ENCODE data around the gene PPFIA3. TPM values are rescaled to one million over a fixed set of nuclear protein-coding genes. Genes with fewer than 3 reads are reported as not detected.

PPFIA3 gene
- total and polyA plus RNA-seq, 9 donors, result 0.55 to 6.1 (median 3.2) TPM

DNA sequence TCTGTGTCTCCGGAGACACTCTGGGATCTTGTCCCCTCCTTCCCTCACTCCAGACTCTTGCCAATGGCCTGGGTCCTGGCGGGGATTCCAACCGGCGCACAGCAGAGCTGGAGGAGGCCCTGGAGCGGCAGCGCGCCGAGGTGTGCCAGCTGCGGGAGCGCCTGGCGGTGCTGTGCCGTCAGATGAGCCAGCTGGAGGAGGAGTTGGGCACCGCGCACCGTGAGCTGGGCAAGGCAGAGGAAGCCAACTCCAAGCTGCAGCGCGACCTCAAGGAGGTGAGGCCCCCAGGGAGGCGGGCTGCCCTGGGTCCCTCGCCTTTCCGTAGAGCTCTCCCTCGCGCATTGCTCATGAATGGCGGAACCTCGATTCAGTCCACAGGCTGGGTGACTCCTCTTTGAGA, 11.0 kb downstream of the PPFIA3 start:
- WGBS, 3 donors, result 92 to 95% (median 94%) methylated on average over 24 of the region's 24 CpGs
- H3K36me3 ChIP-seq, result no peaks in the 10 kb centered on the region
- H3K27ac ChIP-seq, result no peak overlapping the region
- H3K9me3 ChIP-seq, result no peaks in the 10 kb centered on the region
- TF ChIP-seq, protein P1, sequence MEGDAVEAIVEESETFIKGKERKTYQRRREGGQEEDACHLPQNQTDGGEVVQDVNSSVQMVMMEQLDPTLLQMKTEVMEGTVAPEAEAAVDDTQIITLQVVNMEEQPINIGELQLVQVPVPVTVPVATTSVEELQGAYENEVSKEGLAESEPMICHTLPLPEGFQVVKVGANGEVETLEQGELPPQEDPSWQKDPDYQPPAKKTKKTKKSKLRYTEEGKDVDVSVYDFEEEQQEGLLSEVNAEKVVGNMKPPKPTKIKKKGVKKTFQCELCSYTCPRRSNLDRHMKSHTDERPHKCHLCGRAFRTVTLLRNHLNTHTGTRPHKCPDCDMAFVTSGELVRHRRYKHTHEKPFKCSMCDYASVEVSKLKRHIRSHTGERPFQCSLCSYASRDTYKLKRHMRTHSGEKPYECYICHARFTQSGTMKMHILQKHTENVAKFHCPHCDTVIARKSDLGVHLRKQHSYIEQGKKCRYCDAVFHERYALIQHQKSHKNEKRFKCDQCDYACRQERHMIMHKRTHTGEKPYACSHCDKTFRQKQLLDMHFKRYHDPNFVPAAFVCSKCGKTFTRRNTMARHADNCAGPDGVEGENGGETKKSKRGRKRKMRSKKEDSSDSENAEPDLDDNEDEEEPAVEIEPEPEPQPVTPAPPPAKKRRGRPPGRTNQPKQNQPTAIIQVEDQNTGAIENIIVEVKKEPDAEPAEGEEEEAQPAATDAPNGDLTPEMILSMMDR (IDR thresholded peaks at IDR 0.05), result no peak
- TF ChIP-seq EP300 (IDR thresholded peaks at IDR 0.05), result no peak
- TF ChIP-seq POLR2A (IDR thresholded peaks at IDR 0.05), result no peak
- H3K27me3 ChIP-seq, result no peaks in the 10 kb centered on the region
- intact Hi-C loops (cut with DNase I), result no loop called here
- no peak overlapping the region for H3K4me3 ChIP-seq
- peaks cover 12% of the 10 kb centered on the region for H3K4me1 ChIP-seq (ENCODE audit: insufficient read depth)
- no peak for DNase-seq

DNA sequence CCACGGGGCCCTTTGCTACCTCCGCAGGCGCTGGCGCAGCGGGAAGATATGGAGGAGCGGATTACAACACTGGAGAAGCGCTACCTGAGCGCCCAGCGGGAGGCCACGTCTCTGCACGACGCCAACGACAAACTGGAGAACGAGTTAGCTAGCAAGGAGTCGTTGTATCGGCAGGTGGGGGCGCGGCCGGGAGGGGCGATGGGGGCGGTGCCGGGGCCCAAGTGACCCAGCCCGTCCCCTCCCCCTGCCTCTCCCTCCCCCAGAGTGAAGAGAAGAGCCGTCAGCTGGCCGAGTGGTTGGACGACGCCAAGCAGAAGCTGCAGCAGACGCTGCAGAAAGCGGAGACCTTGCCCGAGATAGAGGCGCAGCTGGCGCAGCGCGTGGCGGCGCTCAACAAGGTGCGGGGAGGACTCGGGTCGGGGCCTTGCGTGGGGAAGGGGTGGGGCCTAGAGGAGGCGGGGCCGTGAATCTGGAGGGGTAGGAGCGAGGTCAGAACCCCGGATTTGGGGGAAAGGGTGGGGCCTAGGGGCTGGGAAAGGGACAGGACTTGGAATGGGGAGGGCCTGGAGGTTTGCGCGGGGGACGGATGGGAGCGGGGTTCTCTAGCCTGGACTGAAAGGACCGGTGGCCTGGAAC, 13.7 kb downstream of the PPFIA3 start:
- DNase-seq, result peak in 3 of 5 donors; percentile 50 to 57 (median 50)
- Histone ChIP-seq H3K4me1 (ENCODE audit: insufficient read depth) (peaks cover 10% of the 10 kb centered on the region), H3K27ac (no peak overlapping the region), H3K4me3 (peak overlapping the region; percentile 23), H3K9me3 (no peaks in the 10 kb centered on the region), H3K27me3 (no peaks in the 10 kb centered on the region), H3K36me3 (no peaks in the 10 kb centered on the region)
- 14 to 21% (median 18%) methylated on average over 49 of the region's 49 CpGs for WGBS, 3 donors
- intact Hi-C loops (cut with DNase I), result no loop called here
- TF ChIP-seq, protein P1 (IDR thresholded peaks at IDR 0.05), result no peak
- TF ChIP-seq POLR2A (IDR thresholded peaks at IDR 0.05) (no peak), EP300 (IDR thresholded peaks at IDR 0.05) (no peak)

DNA sequence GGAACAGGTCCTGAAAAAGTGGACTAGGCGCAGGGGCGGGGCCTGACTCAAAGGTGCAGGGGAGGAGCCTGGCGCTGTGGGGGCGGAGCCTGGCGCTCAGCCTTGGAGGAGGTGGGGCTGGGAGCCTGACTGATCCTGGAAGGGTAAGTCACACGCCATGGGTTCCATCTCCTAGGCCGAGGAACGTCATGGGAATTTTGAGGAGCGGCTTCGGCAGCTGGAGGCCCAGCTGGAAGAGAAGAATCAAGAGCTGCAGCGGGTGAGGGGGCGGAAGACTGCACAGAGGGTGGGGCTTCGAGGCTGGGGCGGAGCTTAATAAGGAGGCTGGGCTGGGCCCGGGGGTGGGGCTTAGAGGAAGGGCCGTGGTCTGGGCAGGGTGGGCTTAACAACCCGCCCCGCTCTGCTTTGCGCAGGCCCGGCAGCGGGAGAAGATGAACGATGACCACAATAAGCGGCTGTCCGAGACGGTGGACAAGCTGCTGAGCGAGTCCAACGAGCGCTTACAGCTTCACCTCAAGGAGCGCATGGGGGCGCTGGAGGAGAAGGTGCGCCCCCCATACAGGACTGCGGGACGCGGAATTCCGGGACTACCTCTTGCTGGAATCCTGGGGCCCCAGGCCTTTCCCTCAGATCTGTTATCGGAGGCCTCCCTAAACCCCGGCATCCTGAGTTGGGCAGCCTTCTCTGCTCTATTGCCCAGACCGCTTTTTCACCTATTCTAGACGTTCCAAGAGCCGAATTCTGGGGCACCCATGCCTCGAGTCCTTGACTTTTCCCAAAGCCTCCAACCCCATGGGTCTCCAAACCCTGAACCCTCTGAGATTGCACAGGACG, 14.5 kb downstream of the PPFIA3 start:
- Histone ChIP-seq H3K27ac (no peak overlapping the region), H3K4me3 (peak overlapping the region; percentile 3), H3K9me3 (no peaks in the 10 kb centered on the region), H3K27me3 (no peaks in the 10 kb centered on the region), H3K4me1 (ENCODE audit: insufficient read depth) (peaks cover 7% of the 10 kb centered on the region), H3K36me3 (no peaks in the 10 kb centered on the region)
- WGBS, 3 donors, result 15 to 30% (median 21%) methylated on average over 42 of the region's 42 CpGs
- intact Hi-C loops (cut with DNase I), result no loop called here
- peak; percentile 65 to 89 (median 78) for DNase-seq
- TF ChIP-seq POLR2A (IDR thresholded peaks at IDR 0.05), result no peak
- TF ChIP-seq, protein P1 (IDR thresholded peaks at IDR 0.05), result peak in 1 of 3 donors; percentile 19

DNA sequence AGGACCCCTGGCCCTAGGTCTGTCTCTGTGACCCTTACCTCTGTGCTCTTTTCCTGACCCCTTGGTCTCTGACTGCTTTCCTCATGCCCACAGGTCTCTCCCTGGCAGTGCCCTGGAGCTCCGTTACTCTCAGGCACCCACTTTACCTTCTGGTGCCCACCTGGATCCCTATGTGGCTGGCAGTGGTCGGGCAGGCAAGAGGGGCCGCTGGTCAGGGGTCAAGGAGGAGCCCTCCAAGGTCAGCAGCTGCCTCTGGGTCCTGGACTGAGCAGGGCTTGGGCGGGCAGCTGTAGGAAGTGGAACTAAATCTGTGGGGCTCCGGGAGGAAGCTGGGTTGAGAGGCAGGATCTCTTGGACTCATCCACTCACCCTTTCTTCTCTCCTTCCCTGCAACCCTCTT, 16.3 kb downstream of the PPFIA3 start:
- intact Hi-C loops (cut with DNase I), result no loop called here
- DNase-seq, result no peak
- H3K9me3 ChIP-seq, result no peaks in the 10 kb centered on the region
- H3K4me1 ChIP-seq (ENCODE audit: insufficient read depth), result peaks cover 7% of the 10 kb centered on the region
- no peak overlapping the region for H3K4me3 ChIP-seq
- H3K27ac ChIP-seq, result no peak overlapping the region
- TF ChIP-seq POLR2A (IDR thresholded peaks at IDR 0.05), result no peak
- TF ChIP-seq, protein P1 (IDR thresholded peaks at IDR 0.05), result no peak
- TF ChIP-seq EP300 (IDR thresholded peaks at IDR 0.05), result no peak
- H3K36me3 ChIP-seq, result no peaks in the 10 kb centered on the region
- H3K27me3 ChIP-seq, result no peaks in the 10 kb centered on the region
- 82 to 87% (median 87%) methylated on average over 5 of the region's 5 CpGs for WGBS, 3 donors
